ENCODE results near the gene CDYL. TPM values are rescaled to one million over a fixed set of nuclear protein-coding genes. Genes with fewer than 3 reads are reported as not detected.

The CDYL gene
- polyA plus RNA-seq, 3 donors: 2.9 to 21.2 (median 4.2) TPM

- Mint-ChIP-seq H3K27ac (no peak overlapping the region), H3K27me3 (ENCODE audit: low read depth in 3 of 3) (no peaks in the 10 kb centered on the region), H3K9me3 (peaks cover 0 to 2% (median 0%) of the 10 kb centered on the region in 7 donors), H3K36me3 (peaks cover 0 to 19% of the 10 kb centered on the region in 2 donors), H3K4me1 (peaks cover 12% of the 10 kb centered on the region), H3K4me3 (no peak overlapping the region)
- no peak for TF ChIP-seq CTCF (IDR thresholded peaks at IDR 0.05)
- Histone ChIP-seq H3K4me1 (ENCODE audit: control insufficient read depth in 1 of 2, insufficient read depth in 2 of 2, low read length in 2 of 2) (no peaks in the 10 kb centered on the region), H3K9ac (ENCODE audit: insufficient read depth, low read length, poor library complexity, severe bottlenecking) (no peak overlapping the region), H4K20me1 (ENCODE audit: insufficient read depth, low read length) (peaks cover 99% of the 10 kb centered on the region), H3K36me3 (replicated peaks in 1 of 2; ENCODE audit: control insufficient read depth in 1 of 2, insufficient read depth in 2 of 2, low read length in 2 of 2) (no peaks in the 10 kb centered on the region), H3K79me2 (ENCODE audit: insufficient read depth, low read length) (peaks cover 71% of the 10 kb centered on the region), H3K27me3 (ENCODE audit: control insufficient read depth in 2 of 2, insufficient read depth in 2 of 2, low read length in 2 of 2) (no peaks in the 10 kb centered on the region), H3K9me3 (replicated peaks in 1 of 2; ENCODE audit: control insufficient read depth in 1 of 2, insufficient read depth in 1 of 2, low read length in 2 of 2) (no peaks in the 10 kb centered on the region), H3K4me3 (replicated peaks in 1 of 3; ENCODE audit: low read depth in 2 of 3, low read length in 3 of 3) (no peak overlapping the region), H3K4me2 (replicated peaks; ENCODE audit: extremely low read depth, low read length, poor library complexity, severe bottlenecking) (no peak overlapping the region), H2AFZ (ENCODE audit: insufficient read depth, low read depth, low read length, poor library complexity, severe bottlenecking) (no peak overlapping the region), H3K27ac (ENCODE audit: low read depth in 1 of 2, low read length in 2 of 2) (no peak overlapping the region)
- intact Hi-C loops (cut with micrococcal nuclease): no loop called here
- no peak for DNase-seq
- WGBS (ENCODE audit: insufficient coverage): no CpG with 5 or more reads among the region's 1 CpG
Measured at GRCh38 chr6:4929097-4929718, 153.0 kb downstream of the CDYL start.

GRCh38 chr6:4930025-4930691, 154.0 kb downstream of the CDYL start:
- Histone ChIP-seq H3K4me3 (replicated peaks in 1 of 3; ENCODE audit: low read depth in 2 of 3, low read length in 3 of 3) (no peak overlapping the region), H3K9me3 (replicated peaks in 1 of 2; ENCODE audit: control insufficient read depth in 1 of 2, insufficient read depth in 1 of 2, low read length in 2 of 2) (no peaks in the 10 kb centered on the region), H3K4me2 (replicated peaks; ENCODE audit: extremely low read depth, low read length, poor library complexity, severe bottlenecking) (no peak overlapping the region), H3K27ac (ENCODE audit: low read depth in 1 of 2, low read length in 2 of 2) (no peak overlapping the region), H4K20me1 (ENCODE audit: insufficient read depth, low read length) (peaks cover 99% of the 10 kb centered on the region), H3K9ac (ENCODE audit: insufficient read depth, low read length, poor library complexity, severe bottlenecking) (no peak overlapping the region), H2AFZ (ENCODE audit: insufficient read depth, low read depth, low read length, poor library complexity, severe bottlenecking) (no peak overlapping the region), H3K36me3 (replicated peaks in 1 of 2; ENCODE audit: control insufficient read depth in 1 of 2, insufficient read depth in 2 of 2, low read length in 2 of 2) (peaks cover 4 to 8% of the 10 kb centered on the region in 2 donors), H3K4me1 (ENCODE audit: control insufficient read depth in 1 of 2, insufficient read depth in 2 of 2, low read length in 2 of 2) (no peaks in the 10 kb centered on the region), H3K79me2 (ENCODE audit: insufficient read depth, low read length) (peaks cover 61% of the 10 kb centered on the region), H3K27me3 (ENCODE audit: control insufficient read depth in 2 of 2, insufficient read depth in 2 of 2, low read length in 2 of 2) (no peaks in the 10 kb centered on the region)
- H3K4me3 Mint-ChIP-seq: no peak overlapping the region
- 88% methylated on average over 2 of the region's 4 CpGs for WGBS (ENCODE audit: insufficient coverage)
- no peak for DNase-seq
- no peaks in the 10 kb centered on the region for H3K27me3 Mint-ChIP-seq (ENCODE audit: low read depth in 3 of 3)
- peaks cover 5 to 22% of the 10 kb centered on the region in 2 donors for H3K36me3 Mint-ChIP-seq
- peaks cover 0 to 2% (median 0%) of the 10 kb centered on the region in 7 donors for H3K9me3 Mint-ChIP-seq
- no peak for TF ChIP-seq CTCF (IDR thresholded peaks at IDR 0.05)
- peak overlapping the region in 1 of 7 donors; percentile 50 for H3K27ac Mint-ChIP-seq
- peaks cover 9% of the 10 kb centered on the region for H3K4me1 Mint-ChIP-seq
- intact Hi-C loops (cut with micrococcal nuclease): loop anchor here in 1 of 2 donors (10.0 kb wide), 1 partner anchor 155 kb away; the partner anchor contains the start of gene CDYL
